GM12878 (cell line): ENCODE measurements around the gene SASH1. TPM values are rescaled to one million over a fixed set of nuclear protein-coding genes. Genes with fewer than 3 reads are reported as not detected.

Experiments used
- ATAC-seq: fragments of 200-7000 bp; cut with Tn5 transposase; 3 replicates; pipeline ENCODE4 v1.9.1; 2020; ENCODE audit warnings: mild to moderate bottlenecking, moderate library complexity
- BruUV-seq: library from RNA; stranded (reverse); fragments of 400-500 nt; replicated peaks from 2 replicates; lab custom pipeline; 2021; lab: Mats Ljungman, UMichigan
- CTCF ChIA-PET: fragments of 300-600 bp; sonication (Branson Sonifier 250); formaldehyde crosslinking; extraction: SDS; loops from one replicate; lab custom pipeline; 2021; ENCODE audit warnings: inconsistent platforms; lab: Yijun Ruan, JAX
- POLR2A ChIA-PET: fragments of 350-600 bp; formaldehyde crosslinking; extraction: SDS; loops from one replicate; lab custom pipeline; 2021; ENCODE audit warnings: inconsistent platforms; lab: Charles Lee
- RAD21 ChIA-PET: fragments of 300-600 bp; sonication (Branson Sonifier 250); formaldehyde crosslinking; loops from one replicate; lab custom pipeline; 2023; ENCODE audit warnings: antibody characterized with exemption; ENCODE audit not compliant: unreplicated experiment; lab: Charles Lee
- SMC1A ChIA-PET: fragments of 300-600 bp; sonication (Branson Sonifier 250); formaldehyde crosslinking; loops from one replicate; lab custom pipeline; 2023; ENCODE audit not compliant: unreplicated experiment, uncharacterized antibody; lab: Charles Lee
- DNase-seq: peaks from one replicate; pipeline ENCODE4 v3.0.0-alpha.2; 2011; ENCODE audit warnings: low read depth, low spot score
- FAIRE-seq: peaks from 3 replicates; lab custom pipeline; 2011; peaks lifted over from hg19 to GRCh38; lab: Jason Lieb, UNC
- H2AFZ ChIP-seq: 2 replicates; pipeline ENCODE4 v1.6.0; 2011; ENCODE audit warnings: low read depth, low read length, control low read depth; ENCODE audit not compliant: control insufficient read depth
- H3K27ac ChIP-seq: 2 replicates; pipeline ENCODE4 v1.5.1; 2011; ENCODE audit warnings: control low read depth; ENCODE audit not compliant: control insufficient read depth, insufficient read depth
- H3K27me3 ChIP-seq, 2 experiments: replicated peaks in 1 of 2; 2 replicates each; pipeline versions ENCODE4 v1.6.0 to v1.6.1; 2011; ENCODE audit warnings: low read length in 1 of 2; ENCODE audit not compliant: control insufficient read depth in 2 of 2, insufficient read depth in 2 of 2
- H3K36me3 ChIP-seq, 2 experiments: 2 replicates each; pipeline ENCODE4 v1.5.1; 2011; ENCODE audit warnings: low read length in 1 of 2; ENCODE audit not compliant: control insufficient read depth in 2 of 2, insufficient read depth in 2 of 2
- H3K4me1 ChIP-seq: 2 replicates; pipeline ENCODE4 v1.6.1; 2011; ENCODE audit warnings: mild to moderate bottlenecking, low read length, moderate library complexity, mixed read lengths; ENCODE audit not compliant: control insufficient read depth, insufficient read depth
- H3K4me2 ChIP-seq: 2 replicates; pipeline ENCODE4 v1.6.0; 2011; ENCODE audit warnings: control low read depth; ENCODE audit not compliant: control insufficient read depth, insufficient read depth
- H3K4me3 ChIP-seq: fragments of 200-600 bp; sonication (generic); 2 replicates; pipeline ENCODE4 v1.5.1; 2016
- H3K79me2 ChIP-seq: 2 replicates; pipeline ENCODE4 v1.6.0; 2011; ENCODE audit warnings: low read length; ENCODE audit not compliant: control insufficient read depth, insufficient read depth
- H3K9ac ChIP-seq: 2 replicates; pipeline ENCODE4 v1.8.0; 2011; ENCODE audit warnings: low read length, control low read depth, mixed read lengths; ENCODE audit not compliant: control insufficient read depth, insufficient read depth
- H3K9me3 ChIP-seq: replicated peaks from 3 replicates; pipeline ENCODE4 v1.5.1; 2011; ENCODE audit warnings: mild to moderate bottlenecking, low read length; ENCODE audit not compliant: control insufficient read depth, insufficient read depth
- H4K20me1 ChIP-seq: 2 replicates; pipeline ENCODE4 v1.6.0; 2011; ENCODE audit not compliant: control insufficient read depth, insufficient read depth
- BCLAF1 ChIP-seq: fragments of 450-650 bp; IDR thresholded peaks from 2 replicates; pipeline ENCODE4 v1.6.1; 2017; ENCODE audit warnings: antibody characterized with exemption, mild to moderate bottlenecking, moderate library complexity
- BHLHE40 ChIP-seq, 2 experiments: fragments of 450-650 bp in 1 of 2; IDR thresholded peaks; 2 replicates each; pipeline ENCODE4 v1.6.1; 2011 to 2017; ENCODE audit warnings: low read depth in 2 of 2, borderline replicate concordance in 1 of 2, improper control_type of control experiment in 1 of 2, low read length in 1 of 2, mild to moderate bottlenecking in 1 of 2
- EED ChIP-seq: sonication (generic); IDR thresholded peaks from 2 replicates; pipeline ENCODE4 v1.6.1; 2016; ENCODE audit warnings: antibody characterized with exemption, low read depth
- PBX3 ChIP-seq: IDR thresholded peaks from 2 replicates; pipeline ENCODE4 v1.6.1; 2011; ENCODE audit warnings: mild to moderate bottlenecking, low read depth, low read length, moderate library complexity; ENCODE audit not compliant: insufficient replicate concordance
- TAF1 ChIP-seq: IDR thresholded peaks from 2 replicates; pipeline ENCODE4 v1.6.1; 2011; ENCODE audit warnings: mild to moderate bottlenecking, low read depth, low read length, borderline replicate concordance
- WGBS: methylation state at CpG from one replicate; pipeline ENCODE4 v1.1.6; 2016; ENCODE audit warnings: low lambda C conversion rate; ENCODE audit not compliant: insufficient replicate concordance, insufficient coverage; ENCODE audit errors: missing lambda C conversion rate; 5-methylcytosine and 5-hydroxymethylcytosine counted together
- in situ Hi-C: fragments of 300-500 bp; cut with MboI; formaldehyde crosslinking; loops from 9 replicates; pipeline ENCODE4 v1.14.3; 2018; ENCODE audit warnings: mixed read lengths
- intact Hi-C: fragments of 100-400 bp; cut with micrococcal nuclease; formaldehyde crosslinking; loops from one replicate; pipeline ENCODE4 v1.14.2; 2022; ENCODE audit not compliant: unreplicated experiment
- polyA plus RNA-seq, 11 experiments: library from polyadenylated mRNA; depleted of rRNA in 4 of 11; unstranded in 6 of 11; stranded (reverse) in 5 of 11; fragments of >200 nt; fragmentation: Nextera tagmentation in 4 of 11; fragmentation: Illumina TruSeq in 1 of 11; extraction: Ambion mirVana in 4 of 11; extraction: Trizol in 1 of 11; gene quantifications; 1 replicate in 1 of 11; 2 replicates in 10 of 11; pipeline versions ENCODE4 v1.2.1 to v1.2.3, GENCODE V29; 2011 to 2016; ENCODE audit warnings: inconsistent platforms in 2 of 11, missing spikeins in 2 of 11, low read depth in 1 of 11
- total RNA-seq, 4 experiments: library from RNA; depleted of rRNA in 3 of 4; stranded (reverse); fragments of >200 nt in 3 of 4; fragmentation: Illumina TruSeq in 1 of 4; extraction: Trizol in 1 of 4; gene quantifications; 2 replicates each; pipeline versions ENCODE4 v1.2.1 to v1.2.3, GENCODE V29; 2013 to 2021

Gene SASH1
- total and polyA plus RNA-seq, 10 of the 15 experiments (the other 5 are each of a cell fraction or from before 2014, with no cell fraction given), result 0.01 to 0.73 (median 0.14) TPM; not detected in 4

- H3K27me3 ChIP-seq, result peaks cover 2% of the 10 kb centered on the region in 2 experiments; a peak in 2 of 4 replicates
- H4K20me1 ChIP-seq, result no peaks in the 10 kb centered on the region
- DNase-seq, result no peak
- no peak overlapping the region for H3K4me3 ChIP-seq
- H3K36me3 ChIP-seq, result no peaks in the 10 kb centered on the region
- no peak for TF ChIP-seq TAF1
- no peak for TF ChIP-seq BCLAF1
- TF ChIP-seq BHLHE40 (IDR thresholded peaks at IDR 0.05; ENCODE audit: borderline replicate concordance in 1 of 2, low read depth in 2 of 2, low read length in 1 of 2), result no peak
- TF ChIP-seq EED, result no peak
- no peak for TF ChIP-seq PBX3
- TF ChIP-seq, all 136 proteins: peak for 0
- CTCF ChIA-PET, result interaction anchor here (0.7 to 8.5 kb wide), 3 partner anchors 74 to 294 kb away, joined by 3 to 91 read pairs (median 4); no protein-coding TSS in a partner anchor
- no peak for FAIRE-seq
- BruUV-seq, result no TSS peak
- in situ Hi-C loops (no loop called here), intact Hi-C loops (no loop called here)
- no peaks in the 10 kb centered on the region for H3K4me1 ChIP-seq
- H3K4me2 ChIP-seq, result no peak overlapping the region
- SMC1A ChIA-PET, result interaction anchor here (0.6 kb wide), 1 partner anchor 1624 kb away, joined by 3 read pairs; no protein-coding TSS in a partner anchor
- no peak for ATAC-seq
- H3K79me2 ChIP-seq, result no peaks in the 10 kb centered on the region
- no peaks in the 10 kb centered on the region for H3K9me3 ChIP-seq
- RAD21 ChIA-PET, result interaction anchor here (0.6 to 1.8 kb wide), 3 partner anchors 107 to 294 kb away, joined by 3 to 4 read pairs (median 3); no protein-coding TSS in a partner anchor
- H2AFZ ChIP-seq, result no peak overlapping the region
- POLR2A ChIA-PET, result no interaction called here
- H3K27ac ChIP-seq, result no peak overlapping the region
- no peak overlapping the region for H3K9ac ChIP-seq
- 26% methylated on average over 10 of the region's 10 CpGs for WGBS
Measured at GRCh38 chr6:148470606-148471465, 128.2 kb downstream of the SASH1 start.
